ENCODE data around the gene KIAA1549. TPM values are rescaled to one million over a fixed set of nuclear protein-coding genes. Genes with fewer than 3 reads are reported as not detected.

KIAA1549 gene
- polyA plus RNA-seq, 2 of the 4 experiments (the other 2 are of a cell fraction): 4.1 to 4.7 TPM

DNA sequence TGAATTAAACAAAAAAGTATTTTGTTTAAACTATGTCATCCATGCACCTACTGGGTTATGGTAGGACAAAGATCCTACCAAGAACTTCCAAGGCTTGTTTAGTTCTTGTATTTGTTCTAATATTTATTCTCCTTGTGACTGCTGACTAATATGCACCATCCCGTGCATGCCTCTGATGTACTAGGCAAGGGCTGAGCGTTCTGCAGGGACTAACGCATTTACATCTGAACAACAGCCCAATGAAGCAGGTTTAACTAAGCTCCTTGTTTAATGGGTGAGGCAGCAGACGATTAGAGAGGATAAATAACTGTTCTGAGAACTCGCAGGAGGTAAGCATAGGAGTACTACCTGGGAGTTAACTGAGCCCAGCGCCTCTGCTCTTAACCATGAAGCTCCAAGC lies 64.9 kb downstream of the KIAA1549 start:
- no peak for FAIRE-seq
- CTCF ChIA-PET: no interaction called here
- H3K9me3 ChIP-seq: no peaks in the 10 kb centered on the region
- POLR2A ChIA-PET: no interaction called here
- no peak for ATAC-seq
- no peak for TF ChIP-seq HOXB13 (CRISPR knock-in tag; IDR thresholded peaks at IDR 0.05; ENCODE audit: low read depth)
- TF ChIP-seq ZSCAN20 (CRISPR knock-in tag; IDR thresholded peaks at IDR 0.05): no peak
- no peak for TF ChIP-seq JUNB (IDR thresholded peaks at IDR 0.05)
- TF ChIP-seq EHMT2 (IDR thresholded peaks at IDR 0.05; ENCODE audit: low read depth): no peak
- TF ChIP-seq EHF (CRISPR knock-in tag; IDR thresholded peaks at IDR 0.05): no peak
- TF ChIP-seq, protein P1, sequence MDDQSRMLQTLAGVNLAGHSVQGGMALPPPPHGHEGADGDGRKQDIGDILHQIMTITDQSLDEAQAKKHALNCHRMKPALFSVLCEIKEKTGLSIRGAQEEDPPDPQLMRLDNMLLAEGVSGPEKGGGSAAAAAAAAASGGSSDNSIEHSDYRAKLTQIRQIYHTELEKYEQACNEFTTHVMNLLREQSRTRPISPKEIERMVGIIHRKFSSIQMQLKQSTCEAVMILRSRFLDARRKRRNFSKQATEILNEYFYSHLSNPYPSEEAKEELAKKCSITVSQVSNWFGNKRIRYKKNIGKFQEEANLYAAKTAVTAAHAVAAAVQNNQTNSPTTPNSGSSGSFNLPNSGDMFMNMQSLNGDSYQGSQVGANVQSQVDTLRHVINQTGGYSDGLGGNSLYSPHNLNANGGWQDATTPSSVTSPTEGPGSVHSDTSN (IDR thresholded peaks at IDR 0.05): no peak
- no peak for DNase-seq (ENCODE audit: low read depth in 1 of 2, low spot score in 1 of 2)
- 86% methylated on average over 6 of the region's 6 CpGs for whole genome bisulfite sequencing (ENCODE audit: missing lambda C conversion rate)
- no peak overlapping the region for H3K4me3 ChIP-seq
- no peak overlapping the region for H3K27ac ChIP-seq
- peaks cover 5% of the 10 kb centered on the region; the same call in 1 of the 3 replicates for H3K4me1 ChIP-seq
- H3K4me2 ChIP-seq: no peak overlapping the region

DNA sequence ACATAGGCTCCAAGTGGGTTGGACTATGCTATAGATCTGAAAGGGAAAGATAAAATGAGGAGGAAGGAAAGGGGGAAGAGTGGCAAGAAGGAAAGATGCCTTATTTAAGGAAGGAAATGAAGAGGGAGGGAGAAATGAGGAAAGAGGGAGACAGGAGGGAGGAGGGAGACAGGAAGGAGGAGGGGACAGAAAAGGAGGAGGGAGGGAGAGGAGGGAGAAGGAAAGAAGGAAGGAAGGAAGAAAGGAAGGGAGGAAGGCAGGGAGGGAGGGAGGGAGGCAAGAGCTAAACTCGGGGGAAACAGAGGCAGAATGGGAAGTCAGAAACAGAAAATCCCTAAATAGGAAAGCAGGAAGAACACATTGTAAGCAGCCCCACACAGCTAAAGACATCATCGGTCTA lies 67.4 kb downstream of the KIAA1549 start:
- no peak for DNase-seq (ENCODE audit: low read depth in 1 of 2, low spot score in 1 of 2)
- 49% methylated on average over 2 of the region's 2 CpGs for WGBS (ENCODE audit: missing lambda C conversion rate)
- Histone ChIP-seq H3K9me3 (no peaks in the 10 kb centered on the region), H3K4me3 (no peak overlapping the region), H3K4me2 (no peak overlapping the region), H3K27ac (peak overlapping the region in 1 of 2 experiments; percentile 35; a peak in 1 of 6 replicates), H3K4me1 (no peaks in the 10 kb centered on the region)
- ChIA-PET POLR2A (no interaction called here), CTCF (interaction anchor here (2.3 kb wide), 1 partner anchor 11 kb away, joined by 9 read pairs; no protein-coding TSS in a partner anchor)
- TF ChIP-seq EHMT2 (IDR thresholded peaks at IDR 0.05; ENCODE audit: low read depth) (no peak), MAZ (IDR thresholded peaks at IDR 0.05; ENCODE audit: borderline replicate concordance, low read depth, low read length) (no peak), KDM5A (IDR thresholded peaks at IDR 0.05) (no peak), BHLHE40 (IDR thresholded peaks at IDR 0.05; ENCODE audit: low read depth, low read length) (no peak), HOXB13 (CRISPR knock-in tag; IDR thresholded peaks at IDR 0.05; ENCODE audit: low read depth) (no peak), EP300 (IDR thresholded peaks at IDR 0.05) (no peak), HOXB5 (CRISPR knock-in tag; IDR thresholded peaks at IDR 0.05) (no peak), POLR2A (IDR thresholded peaks at IDR 0.05; ENCODE audit: low read length) (no peak)
- TF ChIP-seq, protein P1 (IDR thresholded peaks at IDR 0.05): no peak
- no peak for ATAC-seq
- FAIRE-seq: no peak

DNA sequence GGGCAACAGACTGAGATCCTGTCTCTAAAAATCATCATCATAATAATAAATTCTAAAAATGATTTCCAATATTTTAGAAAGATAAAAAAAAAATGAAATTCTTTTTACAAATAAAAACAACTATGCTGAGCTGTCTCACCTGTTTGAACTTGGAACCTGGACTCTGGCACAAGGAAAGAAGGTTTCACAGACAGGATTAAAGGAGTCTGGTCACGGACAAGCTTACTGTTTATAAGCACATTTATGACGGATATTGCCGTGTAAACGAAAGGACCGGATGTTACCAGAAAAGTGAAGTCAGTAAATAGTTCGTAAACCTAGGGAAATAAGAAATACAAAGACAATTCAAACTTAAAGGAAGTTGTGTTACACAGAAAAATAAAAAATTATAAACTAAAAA lies 70.2 kb downstream of the KIAA1549 start:
- ChIA-PET CTCF (interaction anchor here (1.2 to 3.6 kb wide), 2 partner anchors 15 to 25 kb away, joined by 3 to 12 read pairs; no protein-coding TSS in a partner anchor), POLR2A (no interaction called here)
- Histone ChIP-seq H3K4me3 (no peak overlapping the region), H3K27ac (no peak overlapping the region), H3K9me3 (no peaks in the 10 kb centered on the region), H3K4me1 (no peaks in the 10 kb centered on the region), H3K4me2 (no peak overlapping the region)
- 87% methylated on average over 6 of the region's 6 CpGs for WGBS (ENCODE audit: missing lambda C conversion rate)
- ATAC-seq: no peak
- TF ChIP-seq RNF2 (IDR thresholded peaks at IDR 0.05; ENCODE audit: borderline replicate concordance, low read depth): no peak
- DNase-seq (ENCODE audit: low read depth in 1 of 2, low spot score in 1 of 2): no peak
- no peak for FAIRE-seq

DNA sequence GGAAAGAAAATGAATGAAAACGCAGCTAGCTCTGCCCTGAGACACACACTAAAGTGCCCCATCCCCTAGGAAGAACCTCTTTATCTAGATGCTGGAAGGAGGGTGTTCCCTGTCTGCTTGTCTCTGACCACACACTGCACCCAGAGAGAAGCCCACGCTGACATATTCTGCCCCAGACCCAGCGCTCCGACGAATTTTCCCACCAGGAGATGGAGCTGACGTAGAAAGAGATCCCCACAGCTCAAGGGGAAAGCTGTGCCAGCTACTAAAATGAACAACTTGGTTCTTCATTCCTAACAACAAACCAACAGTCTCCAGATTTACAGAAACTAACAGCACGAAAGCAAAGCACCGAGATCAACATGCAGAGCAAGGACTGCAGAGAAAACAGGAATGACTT lies 73.3 kb downstream of the KIAA1549 start:
- ATAC-seq (no peak), FAIRE-seq (no peak)

More for the DNA sequence above, 73.3 kb downstream of the KIAA1549 start:
- CTCF ChIA-PET: interaction anchor here (0.8 to 3.6 kb wide), 4 partner anchors 9 to 45 kb away, joined by 3 to 12 read pairs (median 3); no protein-coding TSS in a partner anchor
- TF ChIP-seq HDAC2 (IDR thresholded peaks at IDR 0.05) (no peak), HOXA7 (CRISPR knock-in tag; IDR thresholded peaks at IDR 0.05) (no peak), RAD21 (conservative IDR thresholded peaks at IDR 0.05 in 1 of 2, IDR thresholded peaks at IDR 0.05 in 1 of 2) (0 out of 5 replicates have a peak, but pooled peaks of 1 of the 2 experiments have one; percentile 6), CEBPB (IDR thresholded peaks at IDR 0.05) (no peak)
- TF ChIP-seq, protein P2, sequence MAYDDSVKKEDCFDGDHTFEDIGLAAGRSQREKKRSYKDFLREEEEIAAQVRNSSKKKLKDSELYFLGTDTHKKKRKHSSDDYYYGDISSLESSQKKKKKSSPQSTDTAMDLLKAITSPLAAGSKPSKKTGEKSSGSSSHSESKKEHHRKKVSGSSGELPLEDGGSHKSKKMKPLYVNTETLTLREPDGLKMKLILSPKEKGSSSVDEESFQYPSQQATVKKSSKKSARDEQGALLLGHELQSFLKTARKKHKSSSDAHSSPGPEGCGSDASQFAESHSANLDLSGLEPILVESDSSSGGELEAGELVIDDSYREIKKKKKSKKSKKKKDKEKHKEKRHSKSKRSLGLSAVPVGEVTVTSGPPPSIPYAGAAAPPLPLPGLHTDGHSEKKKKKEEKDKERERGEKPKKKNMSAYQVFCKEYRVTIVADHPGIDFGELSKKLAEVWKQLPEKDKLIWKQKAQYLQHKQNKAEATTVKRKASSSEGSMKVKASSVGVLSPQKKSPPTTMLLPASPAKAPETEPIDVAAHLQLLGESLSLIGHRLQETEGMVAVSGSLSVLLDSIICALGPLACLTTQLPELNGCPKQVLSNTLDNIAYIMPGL (CRISPR knock-in tag; IDR thresholded peaks at IDR 0.05; ENCODE audit: borderline replicate concordance): no peak
- TF ChIP-seq, protein P3, sequence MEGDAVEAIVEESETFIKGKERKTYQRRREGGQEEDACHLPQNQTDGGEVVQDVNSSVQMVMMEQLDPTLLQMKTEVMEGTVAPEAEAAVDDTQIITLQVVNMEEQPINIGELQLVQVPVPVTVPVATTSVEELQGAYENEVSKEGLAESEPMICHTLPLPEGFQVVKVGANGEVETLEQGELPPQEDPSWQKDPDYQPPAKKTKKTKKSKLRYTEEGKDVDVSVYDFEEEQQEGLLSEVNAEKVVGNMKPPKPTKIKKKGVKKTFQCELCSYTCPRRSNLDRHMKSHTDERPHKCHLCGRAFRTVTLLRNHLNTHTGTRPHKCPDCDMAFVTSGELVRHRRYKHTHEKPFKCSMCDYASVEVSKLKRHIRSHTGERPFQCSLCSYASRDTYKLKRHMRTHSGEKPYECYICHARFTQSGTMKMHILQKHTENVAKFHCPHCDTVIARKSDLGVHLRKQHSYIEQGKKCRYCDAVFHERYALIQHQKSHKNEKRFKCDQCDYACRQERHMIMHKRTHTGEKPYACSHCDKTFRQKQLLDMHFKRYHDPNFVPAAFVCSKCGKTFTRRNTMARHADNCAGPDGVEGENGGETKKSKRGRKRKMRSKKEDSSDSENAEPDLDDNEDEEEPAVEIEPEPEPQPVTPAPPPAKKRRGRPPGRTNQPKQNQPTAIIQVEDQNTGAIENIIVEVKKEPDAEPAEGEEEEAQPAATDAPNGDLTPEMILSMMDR (IDR thresholded peaks at IDR 0.05): no peak
- TF ChIP-seq, protein P4, sequence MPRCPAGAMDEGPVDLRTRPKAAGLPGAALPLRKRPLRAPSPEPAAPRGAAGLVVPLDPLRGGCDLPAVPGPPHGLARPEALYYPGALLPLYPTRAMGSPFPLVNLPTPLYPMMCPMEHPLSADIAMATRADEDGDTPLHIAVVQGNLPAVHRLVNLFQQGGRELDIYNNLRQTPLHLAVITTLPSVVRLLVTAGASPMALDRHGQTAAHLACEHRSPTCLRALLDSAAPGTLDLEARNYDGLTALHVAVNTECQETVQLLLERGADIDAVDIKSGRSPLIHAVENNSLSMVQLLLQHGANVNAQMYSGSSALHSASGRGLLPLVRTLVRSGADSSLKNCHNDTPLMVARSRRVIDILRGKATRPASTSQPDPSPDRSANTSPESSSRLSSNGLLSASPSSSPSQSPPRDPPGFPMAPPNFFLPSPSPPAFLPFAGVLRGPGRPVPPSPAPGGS (IDR thresholded peaks at IDR 0.05): no peak
- H3K4me2 ChIP-seq: no peak overlapping the region
- no peak overlapping the region for H3K27ac ChIP-seq
- DNase-seq (ENCODE audit: low read depth in 1 of 2, low spot score in 1 of 2): no peak
- POLR2A ChIA-PET: no interaction called here
- no peak overlapping the region for H3K4me3 ChIP-seq
- H3K4me1 ChIP-seq: no peaks in the 10 kb centered on the region
- WGBS (ENCODE audit: missing lambda C conversion rate): 84% methylated on average over 8 of the region's 8 CpGs
- no peaks in the 10 kb centered on the region for H3K9me3 ChIP-seq
